HG03460 (cell line): ENCODE data around the gene ERCC3.

Source experiments
- ATAC-seq: cut with Tn5 transposase; IDR thresholded peaks from one replicate; pipeline ENCODE4 v1.9.1; 2021; ENCODE audit not compliant: unreplicated experiment

Gene ERCC3

GRCh38 chr2:127293748-127294562, at the start of gene ERCC3:
Gene ERCC3, minus strand, starts transcription at chr2:127294144. Its CDS starts 63 bp downstream, at chr2:127294081.
- peak; percentile 99 for ATAC-seq

- no peak for ATAC-seq
Measured at GRCh38 chr2:127343277-127343676, 49.3 kb upstream of the ERCC3 start.

- ATAC-seq, result no peak
Measured at GRCh38 chr2:127342101-127342500, 48.2 kb upstream of the ERCC3 start.

GRCh38 chr2:127332335-127332734, 38.4 kb upstream of the ERCC3 start:
- ATAC-seq, result no peak

GRCh38 chr2:127330753-127331152, 36.8 kb upstream of the ERCC3 start:
- peak; percentile 80 for ATAC-seq

GRCh38 chr2:127326289-127326945, 32.5 kb upstream of the ERCC3 start:
- no peak for ATAC-seq

GRCh38 chr2:127324635-127325034, 30.7 kb upstream of the ERCC3 start:
- ATAC-seq, result no peak

- no peak for ATAC-seq
Measured at GRCh38 chr2:127321303-127321702, 27.4 kb upstream of the ERCC3 start.

- ATAC-seq, result no peak
Measured at GRCh38 chr2:127320586-127321275, 26.8 kb upstream of the ERCC3 start.

- ATAC-seq, result no peak
Measured at GRCh38 chr2:127320067-127320466, 26.1 kb upstream of the ERCC3 start.

GRCh38 chr2:127314193-127314988, 20.4 kb upstream of the ERCC3 start:
- ATAC-seq, result no peak

- peak; percentile 94 for ATAC-seq
Measured at GRCh38 chr2:127313406-127313805, 19.5 kb upstream of the ERCC3 start.

GRCh38 chr2:127310980-127311379, 17.0 kb upstream of the ERCC3 start:
- no peak for ATAC-seq

- ATAC-seq, result no peak
Measured at GRCh38 chr2:127309468-127309867, 15.5 kb upstream of the ERCC3 start.

GRCh38 chr2:127308586-127309138, 14.7 kb upstream of the ERCC3 start:
- no peak for ATAC-seq

GRCh38 chr2:127305990-127306585, 12.1 kb upstream of the ERCC3 start:
- no peak for ATAC-seq

GRCh38 chr2:127302168-127302567, 8.2 kb upstream of the ERCC3 start:
- no peak for ATAC-seq

GRCh38 chr2:127293386-127293747, 577 bp downstream of the ERCC3 start:
- no peak for ATAC-seq

- no peak for ATAC-seq
Measured at GRCh38 chr2:127288274-127288673, 5.7 kb downstream of the ERCC3 start.

GRCh38 chr2:127283275-127283674, 10.7 kb downstream of the ERCC3 start:
- ATAC-seq, result no peak
